Esophagus squamous epithelium (tissue), 4 donors: ENCODE measurements around the gene TRAPPC2.
"Not testable (repeated sequence)": the region's sequence is repeated elsewhere in the genome, so short reads cannot be mapped to it uniquely, and the experiment has no call there.

Source experiments
- POLR2A ChIP-seq, 4 donors: fragments of 450-650 bp; IDR thresholded peaks; one replicate each; pipeline ENCODE4 v1.6.1; 2017; ENCODE audit warnings: antibody characterized with exemption in 4 of 4, mild to moderate bottlenecking in 4 of 4, moderate library complexity in 3 of 4
- TF ChIP-seq, protein P1 (sequence below), 6 experiments: fragments of 450-650 bp in 4 of 6; fragments of 200-600 bp in 2 of 6; sonication (generic) in 2 of 6; IDR thresholded peaks; one replicate each; pipeline ENCODE4 v1.5.1; 2016 to 2019; ENCODE audit warnings: antibody characterized with exemption in 6 of 6, mild to moderate bottlenecking in 4 of 6, moderate library complexity in 4 of 6

DNA sequence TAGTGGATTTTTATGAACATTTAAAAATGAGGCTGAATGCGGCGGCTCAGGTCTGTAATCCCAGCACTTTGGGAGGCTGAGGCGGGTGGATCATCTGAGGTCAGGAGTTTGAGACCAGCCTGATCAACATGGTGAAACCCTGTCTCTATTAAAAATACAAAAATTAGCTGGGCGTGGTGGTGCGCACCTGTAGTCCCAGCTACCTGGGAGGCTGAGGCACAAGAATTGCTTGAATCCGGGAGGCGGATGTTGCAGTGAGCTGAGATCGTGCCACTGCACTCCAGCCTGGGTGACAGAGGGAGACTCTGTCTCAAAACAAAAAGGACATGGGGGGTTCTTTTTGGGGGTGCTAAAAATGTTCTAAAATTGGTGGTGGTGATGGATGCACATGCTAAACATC, 64.7 kb downstream of the TRAPPC2 start:
- TF ChIP-seq, protein P1, sequence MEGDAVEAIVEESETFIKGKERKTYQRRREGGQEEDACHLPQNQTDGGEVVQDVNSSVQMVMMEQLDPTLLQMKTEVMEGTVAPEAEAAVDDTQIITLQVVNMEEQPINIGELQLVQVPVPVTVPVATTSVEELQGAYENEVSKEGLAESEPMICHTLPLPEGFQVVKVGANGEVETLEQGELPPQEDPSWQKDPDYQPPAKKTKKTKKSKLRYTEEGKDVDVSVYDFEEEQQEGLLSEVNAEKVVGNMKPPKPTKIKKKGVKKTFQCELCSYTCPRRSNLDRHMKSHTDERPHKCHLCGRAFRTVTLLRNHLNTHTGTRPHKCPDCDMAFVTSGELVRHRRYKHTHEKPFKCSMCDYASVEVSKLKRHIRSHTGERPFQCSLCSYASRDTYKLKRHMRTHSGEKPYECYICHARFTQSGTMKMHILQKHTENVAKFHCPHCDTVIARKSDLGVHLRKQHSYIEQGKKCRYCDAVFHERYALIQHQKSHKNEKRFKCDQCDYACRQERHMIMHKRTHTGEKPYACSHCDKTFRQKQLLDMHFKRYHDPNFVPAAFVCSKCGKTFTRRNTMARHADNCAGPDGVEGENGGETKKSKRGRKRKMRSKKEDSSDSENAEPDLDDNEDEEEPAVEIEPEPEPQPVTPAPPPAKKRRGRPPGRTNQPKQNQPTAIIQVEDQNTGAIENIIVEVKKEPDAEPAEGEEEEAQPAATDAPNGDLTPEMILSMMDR (IDR thresholded peaks at IDR 0.05), result not testable (repeated sequence)
- TF ChIP-seq POLR2A (IDR thresholded peaks at IDR 0.05), result not testable (repeated sequence)
